Measurements from ENCODE around the gene AGTRAP. TPM values are rescaled to one million over a fixed set of nuclear protein-coding genes. Genes with fewer than 3 reads are reported as not detected.

Gene AGTRAP
- total and polyA plus RNA-seq, 9 of the 15 experiments (the other 6 are each of a cell fraction or from before 2014, with no cell fraction given) = 26.8 to 105 (median 57.5) TPM

DNA sequence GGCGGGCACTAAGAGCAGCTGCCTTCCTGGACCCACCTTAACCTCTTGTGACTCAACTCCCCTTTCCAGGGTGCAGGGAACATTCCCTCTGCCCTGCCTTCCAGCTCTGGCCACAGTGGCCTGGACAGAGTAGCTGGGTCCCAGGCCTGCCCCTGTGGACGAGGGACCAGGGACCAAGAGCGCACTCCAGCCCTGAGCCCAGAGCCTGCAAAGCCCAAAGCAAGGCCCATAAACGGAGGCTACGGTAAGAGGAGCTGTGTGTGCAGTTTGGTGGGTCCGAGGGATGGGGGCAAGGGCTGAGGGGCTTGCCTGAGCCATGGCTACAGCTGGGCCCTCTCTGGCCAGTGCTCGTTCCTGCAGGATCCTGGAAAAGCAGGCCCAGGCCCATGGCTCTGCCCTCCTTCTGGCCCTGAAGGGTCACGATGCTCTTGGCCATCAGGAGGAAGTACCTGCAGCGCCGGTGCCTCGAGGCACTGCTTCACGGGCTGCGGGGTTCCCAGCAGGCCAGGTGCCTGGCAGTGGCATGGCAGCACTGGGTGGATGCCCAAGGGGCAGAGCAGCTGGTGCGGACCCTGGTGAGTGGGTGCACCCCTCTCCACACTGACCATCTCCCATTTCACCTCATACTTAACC is 52.0 kb downstream of the AGTRAP start (continued):
- TF ChIP-seq E2F3 (CRISPR knock-in tag; IDR thresholded peaks at IDR 0.05) (no peak), JUNB (CRISPR knock-in tag; conservative IDR thresholded peaks at IDR 0.05) (no peak), ZNF324 (CRISPR knock-in tag; IDR thresholded peaks at IDR 0.05) (no peak), HNRNPK (IDR thresholded peaks at IDR 0.05; ENCODE audit: low read depth, low read length, poor library complexity, severe bottlenecking) (no peak), CBX2 (IDR thresholded peaks at IDR 0.05; ENCODE audit: insufficient read depth, low read length, poor library complexity, severe bottlenecking) (no peak), ATF7 (IDR thresholded peaks at IDR 0.05) (no peak), ZNF695 (CRISPR knock-in tag; IDR thresholded peaks at IDR 0.05) (0 out of 2 replicates have a peak, but pooled peaks have one; percentile 60), ZNF165 (CRISPR knock-in tag; IDR thresholded peaks at IDR 0.05; ENCODE audit: borderline replicate concordance) (peak; percentile 52; the same call in 1 of the 2 replicates), ZNF217 (CRISPR knock-in tag; IDR thresholded peaks at IDR 0.05) (no peak), GTF2B (IDR thresholded peaks at IDR 0.05; ENCODE audit: extremely low read depth, insufficient read length) (no peak), ZNF76 (CRISPR knock-in tag; IDR thresholded peaks at IDR 0.05; ENCODE audit: borderline replicate concordance) (no peak), ZNF239 (CRISPR knock-in tag; IDR thresholded peaks at IDR 0.05) (no peak), ZNF347 (CRISPR knock-in tag; IDR thresholded peaks at IDR 0.05; ENCODE audit: low read depth) (0 out of 2 replicates have a peak, but pooled peaks have one; percentile 17)
- TF ChIP-seq, protein P1, sequence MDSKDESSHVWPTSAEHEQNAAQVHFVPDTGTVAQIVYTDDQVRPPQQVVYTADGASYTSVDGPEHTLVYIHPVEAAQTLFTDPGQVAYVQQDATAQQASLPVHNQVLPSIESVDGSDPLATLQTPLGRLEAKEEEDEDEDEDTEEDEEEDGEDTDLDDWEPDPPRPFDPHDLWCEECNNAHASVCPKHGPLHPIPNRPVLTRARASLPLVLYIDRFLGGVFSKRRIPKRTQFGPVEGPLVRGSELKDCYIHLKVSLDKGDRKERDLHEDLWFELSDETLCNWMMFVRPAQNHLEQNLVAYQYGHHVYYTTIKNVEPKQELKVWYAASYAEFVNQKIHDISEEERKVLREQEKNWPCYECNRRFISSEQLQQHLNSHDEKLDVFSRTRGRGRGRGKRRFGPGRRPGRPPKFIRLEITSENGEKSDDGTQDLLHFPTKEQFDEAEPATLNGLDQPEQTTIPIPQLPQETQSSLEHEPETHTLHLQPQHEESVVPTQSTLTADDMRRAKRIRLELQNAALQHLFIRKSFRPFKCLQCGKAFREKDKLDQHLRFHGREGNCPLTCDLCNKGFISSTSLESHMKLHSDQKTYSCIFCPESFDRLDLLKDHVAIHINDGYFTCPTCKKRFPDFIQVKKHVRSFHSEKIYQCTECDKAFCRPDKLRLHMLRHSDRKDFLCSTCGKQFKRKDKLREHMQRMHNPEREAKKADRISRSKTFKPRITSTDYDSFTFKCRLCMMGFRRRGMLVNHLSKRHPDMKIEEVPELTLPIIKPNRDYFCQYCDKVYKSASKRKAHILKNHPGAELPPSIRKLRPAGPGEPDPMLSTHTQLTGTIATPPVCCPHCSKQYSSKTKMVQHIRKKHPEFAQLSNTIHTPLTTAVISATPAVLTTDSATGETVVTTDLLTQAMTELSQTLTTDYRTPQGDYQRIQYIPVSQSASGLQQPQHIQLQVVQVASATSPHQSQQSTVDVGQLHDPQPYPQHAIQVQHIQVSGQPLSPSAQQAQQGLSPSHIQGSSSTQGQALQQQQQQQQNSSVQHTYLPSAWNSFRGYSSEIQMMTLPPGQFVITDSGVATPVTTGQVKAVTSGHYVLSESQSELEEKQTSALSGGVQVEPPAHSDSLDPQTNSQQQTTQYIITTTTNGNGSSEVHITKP (IDR thresholded peaks at IDR 0.05; ENCODE audit: partially characterized antibody) = no peak
- TF ChIP-seq, protein P2, sequence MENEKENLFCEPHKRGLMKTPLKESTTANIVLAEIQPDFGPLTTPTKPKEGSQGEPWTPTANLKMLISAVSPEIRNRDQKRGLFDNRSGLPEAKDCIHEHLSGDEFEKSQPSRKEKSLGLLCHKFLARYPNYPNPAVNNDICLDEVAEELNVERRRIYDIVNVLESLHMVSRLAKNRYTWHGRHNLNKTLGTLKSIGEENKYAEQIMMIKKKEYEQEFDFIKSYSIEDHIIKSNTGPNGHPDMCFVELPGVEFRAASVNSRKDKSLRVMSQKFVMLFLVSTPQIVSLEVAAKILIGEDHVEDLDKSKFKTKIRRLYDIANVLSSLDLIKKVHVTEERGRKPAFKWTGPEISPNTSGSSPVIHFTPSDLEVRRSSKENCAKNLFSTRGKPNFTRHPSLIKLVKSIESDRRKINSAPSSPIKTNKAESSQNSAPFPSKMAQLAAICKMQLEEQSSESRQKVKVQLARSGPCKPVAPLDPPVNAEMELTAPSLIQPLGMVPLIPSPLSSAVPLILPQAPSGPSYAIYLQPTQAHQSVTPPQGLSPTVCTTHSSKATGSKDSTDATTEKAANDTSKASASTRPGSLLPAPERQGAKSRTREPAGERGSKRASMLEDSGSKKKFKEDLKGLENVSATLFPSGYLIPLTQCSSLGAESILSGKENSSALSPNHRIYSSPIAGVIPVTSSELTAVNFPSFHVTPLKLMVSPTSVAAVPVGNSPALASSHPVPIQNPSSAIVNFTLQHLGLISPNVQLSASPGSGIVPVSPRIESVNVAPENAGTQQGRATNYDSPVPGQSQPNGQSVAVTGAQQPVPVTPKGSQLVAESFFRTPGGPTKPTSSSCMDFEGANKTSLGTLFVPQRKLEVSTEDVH (IDR thresholded peaks at IDR 0.05; ENCODE audit: low read depth, partially characterized antibody) = peak; percentile 16
- TF ChIP-seq, protein P3, sequence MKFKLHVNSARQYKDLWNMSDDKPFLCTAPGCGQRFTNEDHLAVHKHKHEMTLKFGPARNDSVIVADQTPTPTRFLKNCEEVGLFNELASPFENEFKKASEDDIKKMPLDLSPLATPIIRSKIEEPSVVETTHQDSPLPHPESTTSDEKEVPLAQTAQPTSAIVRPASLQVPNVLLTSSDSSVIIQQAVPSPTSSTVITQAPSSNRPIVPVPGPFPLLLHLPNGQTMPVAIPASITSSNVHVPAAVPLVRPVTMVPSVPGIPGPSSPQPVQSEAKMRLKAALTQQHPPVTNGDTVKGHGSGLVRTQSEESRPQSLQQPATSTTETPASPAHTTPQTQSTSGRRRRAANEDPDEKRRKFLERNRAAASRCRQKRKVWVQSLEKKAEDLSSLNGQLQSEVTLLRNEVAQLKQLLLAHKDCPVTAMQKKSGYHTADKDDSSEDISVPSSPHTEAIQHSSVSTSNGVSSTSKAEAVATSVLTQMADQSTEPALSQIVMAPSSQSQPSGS (CRISPR knock-in tag; IDR thresholded peaks at IDR 0.05) = no peak
- TF ChIP-seq, protein P4, sequence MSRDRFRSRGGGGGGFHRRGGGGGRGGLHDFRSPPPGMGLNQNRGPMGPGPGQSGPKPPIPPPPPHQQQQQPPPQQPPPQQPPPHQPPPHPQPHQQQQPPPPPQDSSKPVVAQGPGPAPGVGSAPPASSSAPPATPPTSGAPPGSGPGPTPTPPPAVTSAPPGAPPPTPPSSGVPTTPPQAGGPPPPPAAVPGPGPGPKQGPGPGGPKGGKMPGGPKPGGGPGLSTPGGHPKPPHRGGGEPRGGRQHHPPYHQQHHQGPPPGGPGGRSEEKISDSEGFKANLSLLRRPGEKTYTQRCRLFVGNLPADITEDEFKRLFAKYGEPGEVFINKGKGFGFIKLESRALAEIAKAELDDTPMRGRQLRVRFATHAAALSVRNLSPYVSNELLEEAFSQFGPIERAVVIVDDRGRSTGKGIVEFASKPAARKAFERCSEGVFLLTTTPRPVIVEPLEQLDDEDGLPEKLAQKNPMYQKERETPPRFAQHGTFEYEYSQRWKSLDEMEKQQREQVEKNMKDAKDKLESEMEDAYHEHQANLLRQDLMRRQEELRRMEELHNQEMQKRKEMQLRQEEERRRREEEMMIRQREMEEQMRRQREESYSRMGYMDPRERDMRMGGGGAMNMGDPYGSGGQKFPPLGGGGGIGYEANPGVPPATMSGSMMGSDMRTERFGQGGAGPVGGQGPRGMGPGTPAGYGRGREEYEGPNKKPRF (IDR thresholded peaks at IDR 0.05; ENCODE audit: low read depth, low read length) = no peak
